Heart right ventricle (tissue), 16 donors: ENCODE measurements around the gene ZNF570. TPM values are rescaled to one million over a fixed set of nuclear protein-coding genes. Genes with fewer than 3 reads are reported as not detected.

Experiments used
- ATAC-seq, 8 donors: fragments of 200-7000 bp; cut with Tn5 transposase; one replicate each; pipeline ENCODE4 v1.9.1; 2020; ENCODE audit warnings: mild to moderate bottlenecking in 8 of 8, moderate library complexity in 8 of 8, moderate number of reproducible peaks in 1 of 8
- DNase-seq, 2 donors: peaks; one replicate each; pipeline ENCODE4 v3.0.0-alpha.2; 2020
- H3K27ac ChIP-seq, 10 donors: fragments of 200-600 bp; sonication (generic) in 2 of 10; one replicate each; pipeline versions ENCODE4 v1.5.0 to v1.8.0; 2020 to 2022; ENCODE audit warnings: mild to moderate bottlenecking in 3 of 10
- H3K27me3 ChIP-seq, 7 donors: fragments of 200-600 bp; one replicate each; pipeline ENCODE4 v1.8.0; 2021 to 2022; ENCODE audit warnings: mild to moderate bottlenecking in 2 of 7
- H3K36me3 ChIP-seq, 9 donors: fragments of 200-600 bp; sonication (generic) in 1 of 9; one replicate each; pipeline versions ENCODE4 v1.5.0 to v1.8.0; 2020 to 2022; ENCODE audit warnings: mild to moderate bottlenecking in 2 of 9
- H3K4me1 ChIP-seq, 9 donors: fragments of 200-600 bp; sonication (generic) in 1 of 9; one replicate each; pipeline versions ENCODE4 v1.5.0 to v1.8.0; 2020 to 2022; ENCODE audit warnings: mild to moderate bottlenecking in 4 of 9
- H3K4me3 ChIP-seq, 10 donors: fragments of 200-600 bp; sonication (generic) in 2 of 10; one replicate each; pipeline versions ENCODE4 v1.5.0 to v1.8.0; 2020 to 2022; ENCODE audit warnings: mild to moderate bottlenecking in 7 of 10, moderate library complexity in 2 of 10
- H3K9me3 ChIP-seq, 11 donors: fragments of 200-600 bp in 10 of 11; sonication (generic) in 2 of 11; one replicate each; pipeline versions ENCODE4 v1.5.0 to v1.8.0; 2013 to 2022; ENCODE audit warnings: mild to moderate bottlenecking in 2 of 11, control low read depth in 1 of 11, moderate library complexity in 1 of 11
- WGBS, 2 donors: extraction: QIAGEN DNeasy Blood & Tissue Kit; methylation state at CpG; one replicate each; pipeline ENCODE4 v1.1.7; 2013; ENCODE audit warnings: inconsistent platforms in 1 of 2; 5-methylcytosine and 5-hydroxymethylcytosine counted together
- intact Hi-C, 10 donors: fragments of 100-400 bp; cut with DNase I; formaldehyde crosslinking; loops; one replicate each; pipeline versions ENCODE4 v1.11.1 to v1.14.2; 2022
- polyA plus RNA-seq, 2 donors: library from polyadenylated mRNA; stranded (reverse); fragments of 200-250 nt; gene quantifications; one replicate each; pipeline ENCODE4 v1.2.3, GENCODE V29; 2013
- total RNA-seq, 10 donors: library from RNA; stranded (reverse); fragmentation: NEBNext Ultra II Directional in 3 of 10; extraction: Animal tissue kit (Norgen Biotek cat#: 25700) in 3 of 10; gene quantifications; one replicate each; pipeline versions ENCODE4 v1.2.1 to v1.2.4, GENCODE V29; 2021 to 2023
- TF ChIP-seq, protein P1 (sequence below), 9 donors: fragments of 200-600 bp; sonication (generic) in 2 of 9; IDR thresholded peaks; one replicate each; pipeline versions ENCODE4 v1.5.0 to v1.8.0; 2021 to 2022; ENCODE audit warnings: antibody characterized with exemption in 9 of 9, mild to moderate bottlenecking in 5 of 9, moderate library complexity in 1 of 9
- donor health status: Arrhythmogenic right ventricular cardiomyopathy.
- donor health status: ischemic (EF 13 %, LVEDD 7.1; RV severe dilation, severe dysfunction).
- donor health status: healthy with polysubstance abuse.
- donor health status: DM: no; HTN: yes; CAD: no.
- donor health status: DM: no; HTN: no; CAD: no.
- donor health status: ischemic (EF 25% LVEDD 6.9; RV normal size, moderate dysfunction).
- donor health status: ischemic (EF 25% LVEDD 5.7; RV mildly dilated, moderate dysfunction).
- donor health status: healthy.
- donor health status: DM: yes; HTN: yes; CAD: no.
- donor health status: Ischemic cardiomyopathy.
- donor health status: ischemic (EF 35%, LVEDD 5.7; RV mildly dilated, moderate dysfunction).
- donor health status: nonischemic (EF 11% LVEDD 7.7; RV severe dilation, severe dysfunction).
- donor health status: DM: yes; HTN: yes; CAD: no.
- donor health status: PGD.
- donor health status: ischemic (EF 29% LVEDD 5.4; RV normal size, mild dysfunction).
- donor health status: nonischemic (EF 23%, LVEDD 6.1; RV moderate dilation, normal function).

ZNF570 gene
- total and polyA plus RNA-seq, 12 donors = 2.1 to 9.8 (median 7.2) TPM

DNA sequence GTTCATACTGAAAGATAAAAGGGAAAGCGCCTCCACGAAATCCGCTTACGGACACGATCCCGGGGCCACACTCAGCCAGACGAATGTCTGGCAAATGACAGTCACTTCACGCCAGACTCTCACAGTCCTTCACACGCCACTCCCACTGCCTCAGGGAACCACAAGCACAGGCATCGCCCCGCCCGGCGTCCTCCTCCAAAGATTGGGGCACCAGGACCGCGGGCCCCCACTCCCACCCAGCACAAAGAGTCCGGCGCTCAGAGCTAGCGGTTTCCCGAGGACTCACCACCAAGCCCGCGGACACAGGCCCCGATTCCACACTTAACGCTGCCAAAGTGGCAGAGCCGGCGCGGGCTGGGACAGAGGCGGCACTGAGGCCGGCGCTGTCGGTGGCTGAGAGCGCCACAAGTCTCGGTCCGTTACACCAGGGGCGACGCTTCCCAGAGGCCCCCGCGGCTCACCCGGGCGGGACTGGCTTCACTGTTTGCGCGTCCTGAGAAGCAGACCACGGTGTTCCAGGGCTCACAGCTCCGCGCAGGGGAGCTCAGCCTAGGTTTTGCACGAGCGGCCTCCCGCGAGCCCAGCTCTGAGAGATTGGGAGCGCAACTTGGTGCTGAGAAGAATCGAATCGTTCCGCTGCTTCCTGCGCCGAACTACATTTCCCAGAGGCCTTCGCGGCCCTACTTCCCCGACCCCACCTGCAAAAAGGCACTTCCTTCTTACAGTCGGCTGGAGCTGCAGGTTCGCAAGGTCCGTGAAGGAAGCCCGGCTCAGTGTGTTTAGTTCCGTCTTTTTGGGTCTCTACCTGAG lies 2.2 kb upstream of the ZNF570 start, which contains the start of gene ZNF569:
TSS of gene ZNF569 (minus strand) at position 647 of the 810 bp plus-strand sequence. CDS start 22,523 bp downstream, outside the sequence.
- DNase-seq = peak; percentile 85 to 93
- intact Hi-C loops = loop anchor here in 7 of 10 donors (1.0 to 10.0 kb wide), 11 partner anchors 39 to 495 kb away; partner anchors contain the start of genes ZNF793 (in 5 of the 7), ZNF527 (in 4 of the 7), ZFP30 (in 1 of the 7) and ZNF585A (in 1 of the 7)
- H3K9me3 ChIP-seq = peaks cover 0 to 60% (median 8%) of the 10 kb centered on the region in 11 donors
- ATAC-seq = peak; percentile 84 to 90 (median 86)
- peaks cover 0 to 51% (median 31%) of the 10 kb centered on the region in 9 donors for H3K36me3 ChIP-seq
- peak within 1 kb of the TSS; percentile 85 to 99 (median 94) for H3K27ac ChIP-seq
- peaks cover 2 to 34% (median 27%) of the 10 kb centered on the region in 9 donors for H3K4me1 ChIP-seq
- TF ChIP-seq, protein P1, sequence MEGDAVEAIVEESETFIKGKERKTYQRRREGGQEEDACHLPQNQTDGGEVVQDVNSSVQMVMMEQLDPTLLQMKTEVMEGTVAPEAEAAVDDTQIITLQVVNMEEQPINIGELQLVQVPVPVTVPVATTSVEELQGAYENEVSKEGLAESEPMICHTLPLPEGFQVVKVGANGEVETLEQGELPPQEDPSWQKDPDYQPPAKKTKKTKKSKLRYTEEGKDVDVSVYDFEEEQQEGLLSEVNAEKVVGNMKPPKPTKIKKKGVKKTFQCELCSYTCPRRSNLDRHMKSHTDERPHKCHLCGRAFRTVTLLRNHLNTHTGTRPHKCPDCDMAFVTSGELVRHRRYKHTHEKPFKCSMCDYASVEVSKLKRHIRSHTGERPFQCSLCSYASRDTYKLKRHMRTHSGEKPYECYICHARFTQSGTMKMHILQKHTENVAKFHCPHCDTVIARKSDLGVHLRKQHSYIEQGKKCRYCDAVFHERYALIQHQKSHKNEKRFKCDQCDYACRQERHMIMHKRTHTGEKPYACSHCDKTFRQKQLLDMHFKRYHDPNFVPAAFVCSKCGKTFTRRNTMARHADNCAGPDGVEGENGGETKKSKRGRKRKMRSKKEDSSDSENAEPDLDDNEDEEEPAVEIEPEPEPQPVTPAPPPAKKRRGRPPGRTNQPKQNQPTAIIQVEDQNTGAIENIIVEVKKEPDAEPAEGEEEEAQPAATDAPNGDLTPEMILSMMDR (IDR thresholded peaks at IDR 0.05) = no peak
- H3K4me3 ChIP-seq = peak within 1 kb of the TSS; percentile 71 to 85 (median 79)
- no peaks in the 10 kb centered on the region for H3K27me3 ChIP-seq
- 0% methylated on average over 62 of the region's 62 CpGs for WGBS, 2 donors

DNA sequence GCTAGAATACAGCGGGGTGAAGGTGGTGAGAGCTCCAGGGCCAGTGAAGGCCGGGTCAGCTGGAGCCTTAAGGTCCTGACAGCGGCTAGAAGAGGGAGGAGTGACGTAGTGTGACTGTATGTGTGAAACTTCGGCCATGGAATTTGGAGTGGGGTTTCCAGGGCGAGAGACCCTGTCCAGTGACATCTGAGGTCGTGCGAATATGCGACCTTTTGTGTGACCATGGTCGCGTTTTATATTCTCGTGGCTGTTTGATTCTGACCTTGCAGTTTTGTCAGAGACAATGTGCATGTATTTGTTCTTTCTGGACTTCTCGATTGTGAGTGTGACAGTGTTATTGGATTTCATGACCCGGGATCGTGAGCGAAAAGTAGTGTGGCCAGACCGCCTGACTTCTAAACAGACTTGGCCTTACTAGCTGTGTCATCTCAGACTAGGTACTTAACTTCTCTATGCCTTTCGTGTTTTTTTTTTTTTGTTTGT lies 1.5 kb upstream of the ZNF570 start:
- peak in 1 of 2 donors; percentile 3 for DNase-seq
- H3K4me3 ChIP-seq = peak overlapping the region; percentile 71 to 85 (median 79)
- TF ChIP-seq, protein P1 (IDR thresholded peaks at IDR 0.05) = no peak
- peak overlapping the region; percentile 81 to 99 (median 94) for H3K27ac ChIP-seq
- intact Hi-C loops = loop anchor here in 7 of 10 donors (1.0 to 10.0 kb wide), 11 partner anchors 39 to 495 kb away; partner anchors contain the start of genes ZNF793 (in 5 of the 7), ZNF527 (in 4 of the 7), ZFP30 (in 1 of the 7) and ZNF585A (in 1 of the 7)
- no peaks in the 10 kb centered on the region for H3K27me3 ChIP-seq
- peaks cover 0 to 50% (median 30%) of the 10 kb centered on the region in 9 donors for H3K36me3 ChIP-seq
- peaks cover 0 to 60% (median 2%) of the 10 kb centered on the region in 11 donors for H3K9me3 ChIP-seq
- no peak for ATAC-seq
- 30 to 38% methylated on average over 18 of the region's 18 CpGs for WGBS, 2 donors
- peaks cover 2 to 34% (median 27%) of the 10 kb centered on the region in 9 donors for H3K4me1 ChIP-seq

DNA sequence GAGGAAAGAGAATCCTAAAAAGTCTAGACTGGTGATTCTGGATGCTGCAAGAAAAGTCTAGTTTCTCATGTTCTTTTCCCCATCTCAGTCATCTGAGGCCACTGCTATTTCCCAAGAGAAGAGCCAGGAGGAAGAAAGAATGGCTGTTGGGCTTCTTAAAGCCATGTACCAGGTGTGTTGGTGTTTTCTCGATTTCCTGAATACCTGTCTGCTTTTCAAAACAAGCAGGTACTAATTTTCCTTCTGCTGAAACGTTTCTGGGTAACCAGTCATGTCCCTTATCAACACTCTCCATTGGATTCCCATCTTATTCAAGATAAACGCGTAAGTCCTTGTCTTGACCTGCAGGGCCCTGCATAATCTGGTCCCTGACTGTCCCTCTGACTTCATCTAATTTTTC lies 1.1 kb downstream of the ZNF570 start:
- H3K4me3 ChIP-seq = peak overlapping the region in 8 of 10 donors; percentile 68 to 85 (median 74)
- ATAC-seq = no peak
- H3K27me3 ChIP-seq = no peaks in the 10 kb centered on the region
- intact Hi-C loops = loop anchor here in 1 of 10 donors (5.0 kb wide), 1 partner anchor 37 kb away; the partner anchor contains the start of gene ZNF793
- TF ChIP-seq, protein P1 (IDR thresholded peaks at IDR 0.05) = no peak
- H3K36me3 ChIP-seq = peaks cover 0 to 47% (median 26%) of the 10 kb centered on the region in 9 donors
- no peak for DNase-seq
- peaks cover 0 to 60% (median 7%) of the 10 kb centered on the region in 11 donors for H3K9me3 ChIP-seq
- peak overlapping the region in 2 of 10 donors; percentile 95 to 96 for H3K27ac ChIP-seq
- H3K4me1 ChIP-seq = peaks cover 2 to 34% (median 27%) of the 10 kb centered on the region in 9 donors
- WGBS, 2 donors = 71 to 81% methylated on average over 4 of the region's 4 CpGs

DNA sequence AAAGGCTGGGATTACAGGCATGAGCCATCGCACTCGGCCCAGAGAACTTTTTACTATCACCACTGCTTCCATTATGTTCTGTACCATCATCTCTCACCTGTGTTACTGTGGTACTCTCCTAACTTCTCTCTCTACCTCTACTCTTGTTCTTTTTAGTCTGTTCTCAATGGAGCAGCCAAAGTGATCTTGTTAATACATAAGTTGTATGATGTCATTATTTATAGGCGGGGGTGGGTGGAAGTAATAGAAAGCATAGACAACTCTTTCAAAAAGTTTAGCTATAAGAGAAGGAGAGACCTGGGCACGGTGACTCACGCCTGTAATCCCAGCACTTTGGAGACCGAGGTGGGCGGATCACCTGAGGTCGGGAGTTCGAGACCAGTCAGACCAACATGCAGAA lies 3.0 kb downstream of the ZNF570 start:
- DNase-seq = no peak
- Histone ChIP-seq H3K4me1 (peaks cover 2 to 23% (median 21%) of the 10 kb centered on the region in 9 donors), H3K27ac (no peak overlapping the region), H3K4me3 (no peak overlapping the region), H3K9me3 (peaks cover 0 to 70% (median 14%) of the 10 kb centered on the region in 11 donors), H3K27me3 (no peaks in the 10 kb centered on the region), H3K36me3 (peaks cover 0 to 66% (median 44%) of the 10 kb centered on the region in 9 donors)
- TF ChIP-seq, protein P1 (IDR thresholded peaks at IDR 0.05) = no peak
- WGBS, 2 donors = 97 to 98% methylated on average over 9 of the region's 9 CpGs
- intact Hi-C loops = loop anchor here in 1 of 10 donors (5.0 kb wide), 1 partner anchor 35 kb away; the partner anchor contains the start of gene ZNF793
- ATAC-seq = no peak
